ENCODE measurements around the gene OSMR.

DNA sequence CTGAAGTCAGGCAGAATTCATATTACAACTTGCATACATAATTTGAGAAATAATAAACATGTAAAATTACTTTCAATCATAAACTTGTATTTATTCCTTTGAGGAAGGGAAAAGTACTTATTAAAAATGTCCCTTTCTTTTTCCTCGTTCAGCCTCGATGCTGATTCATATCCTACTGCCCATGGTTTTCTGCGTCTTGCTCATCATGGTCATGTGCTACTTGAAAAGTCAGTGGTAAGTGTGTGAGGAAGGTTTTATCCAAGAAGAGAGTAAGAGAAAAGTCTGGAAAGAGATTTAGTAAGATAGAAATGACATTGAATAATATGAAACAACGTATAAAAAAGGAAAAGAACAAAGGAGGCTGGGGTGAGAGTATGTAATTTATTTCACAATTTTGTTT lies 85.9 kb downstream of the OSMR start:
- no peak for TF ChIP-seq POLR2A (IDR thresholded peaks at IDR 0.05; ENCODE audit: low read length)
- TF ChIP-seq GATA1 (IDR thresholded peaks at IDR 0.05; ENCODE audit: low read depth, low read length), result no peak

Data from erythroblast (primary cell).